ENCODE measurements around the gene USP37.

DNA sequence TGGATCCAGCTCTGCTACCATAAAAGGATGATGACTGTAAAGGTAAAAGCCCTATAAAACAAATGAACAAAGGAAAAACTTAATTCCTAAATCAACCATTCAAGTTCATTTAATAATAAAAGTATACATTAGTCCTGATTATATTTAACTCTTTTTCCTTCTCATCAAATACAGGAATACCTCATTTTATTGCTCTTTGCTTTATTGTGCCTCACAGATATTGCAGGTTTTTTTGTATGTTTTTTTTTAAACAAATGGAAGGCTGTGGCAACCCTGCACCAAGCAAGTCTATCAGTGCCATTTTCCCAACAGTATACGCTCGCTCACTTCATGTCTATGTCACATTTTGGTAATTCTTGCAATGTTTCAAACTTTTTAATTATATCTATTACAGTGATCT lies 38.2 kb downstream of the USP37 start:
- no peak for TF ChIP-seq EZH2 (IDR thresholded peaks at IDR 0.05; ENCODE audit: borderline replicate concordance, low read depth, low read length, severe bottlenecking)
- TF ChIP-seq CTCF (IDR thresholded peaks at IDR 0.05; ENCODE audit: borderline replicate concordance, extremely low read depth, low read length, poor library complexity, severe bottlenecking) = no peak

Measured in DND-41 (cell line).